Stomach (tissue), 4 donors: ENCODE results near the gene FCGR3A.

Source experiments
- CTCF ChIP-seq, 7 experiments: fragments of 450-650 bp in 4 of 7; fragments of 200-600 bp in 3 of 7; sonication (generic) in 3 of 7; IDR thresholded peaks; one replicate each; pipeline ENCODE4 v1.5.1; 2016 to 2019; ENCODE audit warnings: antibody characterized with exemption in 7 of 7, control low read depth in 2 of 7, mild to moderate bottlenecking in 1 of 7
- POLR2AphosphoS5 ChIP-seq, 3 donors: sonication (generic); formaldehyde crosslinking; IDR thresholded peaks; one replicate each; pipeline ENCODE4 v1.6.1; 2016; ENCODE audit warnings: antibody characterized with exemption in 3 of 3

GRCh38 chr1:161494091-161494735, 55.4 kb downstream of the FCGR3A start:
- no peak for TF ChIP-seq POLR2AphosphoS5 (IDR thresholded peaks at IDR 0.05)
- TF ChIP-seq CTCF (IDR thresholded peaks at IDR 0.05), result no peak
